Thyroid gland (tissue), 4 donors: ENCODE data around the gene LRP1. TPM values are rescaled to one million over a fixed set of nuclear protein-coding genes. Genes with fewer than 3 reads are reported as not detected.

Experiments used
- DNase-seq, 2 donors: peaks; one replicate each; pipeline ENCODE4 v3.0.0-alpha.2; 2019
- H3K27ac ChIP-seq, 3 donors: fragments of 200-600 bp; sonication (generic); 1 replicate in 2 of 3; 2 replicates in 1 of 3; pipeline ENCODE4 v1.5.1; 2016 to 2019; ENCODE audit warnings: mild to moderate bottlenecking in 1 of 3, moderate library complexity in 1 of 3
- H3K27me3 ChIP-seq: fragments of 200-600 bp; sonication (generic); one replicate; pipeline ENCODE4 v1.5.1; 2019
- H3K36me3 ChIP-seq, 2 donors: fragments of 200-600 bp; sonication (generic); one replicate each; pipeline ENCODE4 v1.5.1; 2016 to 2019
- H3K4me1 ChIP-seq, 2 donors: fragments of 200-600 bp; sonication (generic); one replicate each; pipeline ENCODE4 v1.5.1; 2017 to 2019
- H3K4me3 ChIP-seq, 3 donors: fragments of 200-600 bp; sonication (generic); replicated peaks in 1 of 3; 1 replicate in 2 of 3; 2 replicates in 1 of 3; pipeline ENCODE4 v1.5.1; 2016; ENCODE audit warnings: mild to moderate bottlenecking in 1 of 3
- H3K9me3 ChIP-seq: fragments of 200-600 bp; sonication (generic); one replicate; pipeline ENCODE4 v1.5.1; 2017
- CTCF ChIP-seq, 6 experiments: fragments of 200-600 bp in 3 of 6; fragments of 450-650 bp in 3 of 6; sonication (generic) in 3 of 6; IDR thresholded peaks; one replicate each; pipeline ENCODE4 v1.5.1; 2016 to 2019; ENCODE audit warnings: antibody characterized with exemption in 6 of 6, mild to moderate bottlenecking in 2 of 6, inconsistent platforms in 1 of 6, moderate library complexity in 1 of 6
- POLR2A ChIP-seq, 2 donors: fragments of 450-650 bp; IDR thresholded peaks; one replicate each; pipeline ENCODE4 v1.6.1; 2017; ENCODE audit warnings: antibody characterized with exemption in 2 of 2, mild to moderate bottlenecking in 2 of 2, moderate library complexity in 1 of 2
- WGBS, 2 donors: methylation state at CpG; one replicate each; pipeline ENCODE4 v1.1.5; 2017; 5-methylcytosine and 5-hydroxymethylcytosine counted together
- intact Hi-C: fragments of 100-400 bp; cut with DNase I; formaldehyde crosslinking; loops from one replicate; pipeline ENCODE4 v1.15.1; 2023
- total RNA-seq, 4 donors: library from RNA; depleted of rRNA; stranded (reverse); fragments of >200 nt; gene quantifications; one replicate each; pipeline ENCODE4 v1.2.3, GENCODE V29; 2016

Gene LRP1
- total RNA-seq, 4 donors from 2014 or later = 98.5 to 161 (median 118) TPM

- peaks cover 36 to 46% of the 10 kb centered on the region in 2 donors for H3K36me3 ChIP-seq
- WGBS, 2 donors = 86 to 90% methylated on average over 20 to 21 of the region's 23 CpGs
- H3K27me3 ChIP-seq = no peaks in the 10 kb centered on the region
- peaks cover 14 to 19% of the 10 kb centered on the region in 2 donors for H3K4me1 ChIP-seq
- no peak overlapping the region for H3K4me3 ChIP-seq
- TF ChIP-seq POLR2A (IDR thresholded peaks at IDR 0.05) = no peak
- no peak for TF ChIP-seq CTCF (IDR thresholded peaks at IDR 0.05)
- H3K9me3 ChIP-seq = no peaks in the 10 kb centered on the region
- intact Hi-C loops = no loop called here
- H3K27ac ChIP-seq = no peak overlapping the region
- no peak for DNase-seq
These were observed 62.5 kb downstream of the LRP1 start for GRCh38 chr12:57190821-57191220.

GRCh38 chr12:57191410-57191809, 63.1 kb downstream of the LRP1 start:
- intact Hi-C loops = no loop called here
- Histone ChIP-seq H3K9me3 (no peaks in the 10 kb centered on the region), H3K36me3 (peaks cover 36 to 46% of the 10 kb centered on the region in 2 donors), H3K4me1 (peaks cover 14 to 19% of the 10 kb centered on the region in 2 donors), H3K4me3 (no peak overlapping the region), H3K27me3 (no peaks in the 10 kb centered on the region), H3K27ac (no peak overlapping the region)
- DNase-seq = no peak
- TF ChIP-seq POLR2A (IDR thresholded peaks at IDR 0.05) = no peak
- TF ChIP-seq CTCF (IDR thresholded peaks at IDR 0.05) = no peak
- WGBS, 2 donors = 92 to 98% methylated on average over 10 to 11 of the region's 11 CpGs

GRCh38 chr12:57192920-57193319, 64.6 kb downstream of the LRP1 start:
- Histone ChIP-seq H3K27ac (no peak overlapping the region), H3K27me3 (no peaks in the 10 kb centered on the region), H3K9me3 (no peaks in the 10 kb centered on the region), H3K4me1 (peaks cover 14 to 19% of the 10 kb centered on the region in 2 donors), H3K36me3 (peaks cover 50 to 55% of the 10 kb centered on the region in 2 donors), H3K4me3 (no peak overlapping the region)
- 81 to 89% methylated on average over 11 of the region's 16 CpGs for WGBS, 2 donors
- TF ChIP-seq CTCF (IDR thresholded peaks at IDR 0.05) (no peak), POLR2A (IDR thresholded peaks at IDR 0.05) (no peak)
- intact Hi-C loops = no loop called here
- DNase-seq = no peak

GRCh38 chr12:57193706-57194245, 65.5 kb downstream of the LRP1 start:
- Histone ChIP-seq H3K27ac (no peak overlapping the region), H3K4me3 (no peak overlapping the region), H3K9me3 (no peaks in the 10 kb centered on the region), H3K36me3 (peaks cover 50 to 63% of the 10 kb centered on the region in 2 donors), H3K27me3 (no peaks in the 10 kb centered on the region), H3K4me1 (peaks cover 14 to 19% of the 10 kb centered on the region in 2 donors)
- no peak for DNase-seq
- TF ChIP-seq POLR2A (IDR thresholded peaks at IDR 0.05) = no peak
- TF ChIP-seq CTCF (IDR thresholded peaks at IDR 0.05) = no peak
- WGBS, 2 donors = 86 to 93% methylated on average over 14 to 19 of the region's 19 CpGs
- intact Hi-C loops = no loop called here

- Histone ChIP-seq H3K27me3 (no peaks in the 10 kb centered on the region), H3K36me3 (peaks cover 50 to 68% of the 10 kb centered on the region in 2 donors)
- 90 to 91% methylated on average over 7 to 11 of the region's 18 CpGs for whole genome bisulfite sequencing, 2 donors
These were observed 66.0 kb downstream of the LRP1 start for GRCh38 chr12:57194253-57194652.

More at GRCh38 chr12:57194253-57194652, 66.0 kb downstream of the LRP1 start:
- intact Hi-C loops = no loop called here
- H3K4me1 ChIP-seq = peaks cover 14 to 19% of the 10 kb centered on the region in 2 donors
- DNase-seq = no peak
- H3K4me3 ChIP-seq = no peak overlapping the region
- TF ChIP-seq CTCF (IDR thresholded peaks at IDR 0.05) (no peak), POLR2A (IDR thresholded peaks at IDR 0.05) (no peak)
- H3K27ac ChIP-seq = no peak overlapping the region
- H3K9me3 ChIP-seq = no peaks in the 10 kb centered on the region
